Measurements from ENCODE around the gene ZNF316. TPM values are rescaled to one million over a fixed set of nuclear protein-coding genes. Genes with fewer than 3 reads are reported as not detected.

ZNF316 gene
- total and polyA plus RNA-seq, 10 of the 15 experiments (the other 5 are each of a cell fraction or from before 2014, with no cell fraction given): 0.03 to 28.9 (median 5.7) TPM

GRCh38 chr7:6621195-6622133 is 15.7 kb upstream of the ZNF316 start:
- Histone ChIP-seq H3K9me3 (replicated peaks; ENCODE audit: control insufficient read depth, insufficient read depth, low read length) (no peaks in the 10 kb centered on the region), H3K4me3 (no peak overlapping the region; the same call in 1 of the 2 replicates), H3K4me2 (ENCODE audit: control insufficient read depth, insufficient read depth) (peak overlapping the region; percentile 25; the same call in 1 of the 2 replicates), H3K36me3 (ENCODE audit: control insufficient read depth in 2 of 2, insufficient read depth in 2 of 2, low read length in 1 of 2) (no peaks in the 10 kb centered on the region), H3K27me3 (replicated peaks in 1 of 2; ENCODE audit: control insufficient read depth in 2 of 2, insufficient read depth in 2 of 2, low read length in 1 of 2) (no peaks in the 10 kb centered on the region; a peak in 2 of 4 replicates), H3K4me1 (ENCODE audit: control insufficient read depth, insufficient read depth, low read length) (peaks cover 25% of the 10 kb centered on the region), H4K20me1 (ENCODE audit: control insufficient read depth, insufficient read depth) (no peaks in the 10 kb centered on the region), H2AFZ (ENCODE audit: control insufficient read depth, low read depth, low read length) (no peak overlapping the region), H3K79me2 (ENCODE audit: control insufficient read depth, insufficient read depth, low read length) (no peaks in the 10 kb centered on the region), H3K27ac (ENCODE audit: control insufficient read depth, insufficient read depth) (no peak overlapping the region), H3K9ac (ENCODE audit: control insufficient read depth, insufficient read depth, low read length) (no peak overlapping the region)
- WGBS (ENCODE audit: insufficient coverage, insufficient replicate concordance, low lambda C conversion rate, missing lambda C conversion rate): 22% methylated on average over 20 of the region's 20 CpGs
- in situ Hi-C loops (cut with MboI): no loop called here
- FAIRE-seq (peak; percentile 64), ATAC-seq (no peak), DNase-seq (ENCODE audit: low read depth, low spot score) (no peak)
- intact Hi-C loops (cut with micrococcal nuclease; ENCODE audit: unreplicated experiment): no loop called here
- RAD21 ChIA-PET (ENCODE audit: unreplicated experiment): no interaction called here
- no TSS peak for BruUV-seq (replicated peaks)
- SMC1A ChIA-PET (ENCODE audit: uncharacterized antibody, unreplicated experiment): no interaction called here
- POLR2A ChIA-PET: interaction anchor here (0.6 kb wide), 1 partner anchor 29 kb away, joined by 7 read pairs; no protein-coding TSS in a partner anchor
- CTCF ChIA-PET: interaction anchor here (1.2 kb wide), 1 partner anchor 11 kb away, joined by 4 read pairs; no protein-coding TSS in a partner anchor
- TF ChIP-seq ZBTB4 (CRISPR knock-in tag; IDR thresholded peaks at IDR 0.05): no peak
- no peak for TF ChIP-seq EZH2 (IDR thresholded peaks at IDR 0.05; ENCODE audit: borderline replicate concordance, control insufficient read depth, low read depth, low read length)
- TF ChIP-seq YBX1 (IDR thresholded peaks at IDR 0.05): no peak
- no peak for TF ChIP-seq ATF2 (IDR thresholded peaks at IDR 0.05; ENCODE audit: low read length)
- peak in 1 of 2 experiments; percentile 53; a peak in 2 of 4 replicates for TF ChIP-seq IKZF2 (IDR thresholded peaks at IDR 0.05)
- TF ChIP-seq STAT3 (IDR thresholded peaks at IDR 0.05; ENCODE audit: low read depth, low read length): no peak
- TF ChIP-seq, protein P1, sequence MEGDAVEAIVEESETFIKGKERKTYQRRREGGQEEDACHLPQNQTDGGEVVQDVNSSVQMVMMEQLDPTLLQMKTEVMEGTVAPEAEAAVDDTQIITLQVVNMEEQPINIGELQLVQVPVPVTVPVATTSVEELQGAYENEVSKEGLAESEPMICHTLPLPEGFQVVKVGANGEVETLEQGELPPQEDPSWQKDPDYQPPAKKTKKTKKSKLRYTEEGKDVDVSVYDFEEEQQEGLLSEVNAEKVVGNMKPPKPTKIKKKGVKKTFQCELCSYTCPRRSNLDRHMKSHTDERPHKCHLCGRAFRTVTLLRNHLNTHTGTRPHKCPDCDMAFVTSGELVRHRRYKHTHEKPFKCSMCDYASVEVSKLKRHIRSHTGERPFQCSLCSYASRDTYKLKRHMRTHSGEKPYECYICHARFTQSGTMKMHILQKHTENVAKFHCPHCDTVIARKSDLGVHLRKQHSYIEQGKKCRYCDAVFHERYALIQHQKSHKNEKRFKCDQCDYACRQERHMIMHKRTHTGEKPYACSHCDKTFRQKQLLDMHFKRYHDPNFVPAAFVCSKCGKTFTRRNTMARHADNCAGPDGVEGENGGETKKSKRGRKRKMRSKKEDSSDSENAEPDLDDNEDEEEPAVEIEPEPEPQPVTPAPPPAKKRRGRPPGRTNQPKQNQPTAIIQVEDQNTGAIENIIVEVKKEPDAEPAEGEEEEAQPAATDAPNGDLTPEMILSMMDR (IDR thresholded peaks at IDR 0.05 in 2 of 3, conservative IDR thresholded peaks at IDR 0.05 in 1 of 3; ENCODE audit: control insufficient read depth in 2 of 3, extremely low read depth in 1 of 3, insufficient read depth in 1 of 3, low read depth in 3 of 3, low read length in 3 of 3): no peak
- no peak for TF ChIP-seq NFYA (IDR thresholded peaks at IDR 0.05; ENCODE audit: borderline replicate concordance, low read depth, low read length)
- TF ChIP-seq SPI1 (IDR thresholded peaks at IDR 0.05; ENCODE audit: borderline replicate concordance, insufficient read depth, low read depth, low read length): peak; percentile 64; the same call in 1 of the 2 replicates
- TF ChIP-seq SUPT20H (IDR thresholded peaks at IDR 0.05; ENCODE audit: borderline replicate concordance, control insufficient read depth, low read depth, low read length): no peak
- TF ChIP-seq MTA3 (IDR thresholded peaks at IDR 0.05; ENCODE audit: borderline replicate concordance, low read length): no peak
- no peak for TF ChIP-seq SUZ12 (IDR thresholded peaks at IDR 0.05; ENCODE audit: unreplicated experiment)
- no peak for TF ChIP-seq CREM (IDR thresholded peaks at IDR 0.05; ENCODE audit: low read depth)
